HG02885 (cell line): Measurements from ENCODE around the gene CDK15.
"Not testable (repeated sequence)": the region's sequence is repeated elsewhere in the genome, so short reads cannot be mapped to it uniquely, and the experiment has no call there.

ENCODE experiments used
- ATAC-seq: cut with Tn5 transposase; IDR thresholded peaks from one replicate; pipeline ENCODE4 v1.9.1; 2021; ENCODE audit warnings: mild to moderate bottlenecking; ENCODE audit not compliant: unreplicated experiment, poor library complexity

The CDK15 gene

DNA sequence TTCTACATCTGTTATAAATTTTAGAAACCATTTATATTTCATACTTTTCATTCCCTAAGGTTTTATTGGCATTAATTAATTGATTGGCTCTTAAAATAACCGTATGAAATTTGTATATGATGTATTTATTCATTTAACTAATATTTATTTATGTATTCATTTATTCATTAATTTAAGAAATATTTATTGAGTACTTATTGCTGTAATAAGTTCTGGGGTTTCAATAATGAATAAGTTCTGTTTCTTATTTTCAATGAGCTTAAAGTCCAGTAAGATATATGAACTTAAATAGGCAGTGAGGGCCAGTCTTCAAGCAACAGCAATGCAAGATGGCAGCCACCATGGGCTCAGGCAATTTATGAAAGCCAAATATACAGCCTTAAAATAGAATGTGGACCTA lies 17.9 kb downstream of the CDK15 start:
- no peak for ATAC-seq

DNA sequence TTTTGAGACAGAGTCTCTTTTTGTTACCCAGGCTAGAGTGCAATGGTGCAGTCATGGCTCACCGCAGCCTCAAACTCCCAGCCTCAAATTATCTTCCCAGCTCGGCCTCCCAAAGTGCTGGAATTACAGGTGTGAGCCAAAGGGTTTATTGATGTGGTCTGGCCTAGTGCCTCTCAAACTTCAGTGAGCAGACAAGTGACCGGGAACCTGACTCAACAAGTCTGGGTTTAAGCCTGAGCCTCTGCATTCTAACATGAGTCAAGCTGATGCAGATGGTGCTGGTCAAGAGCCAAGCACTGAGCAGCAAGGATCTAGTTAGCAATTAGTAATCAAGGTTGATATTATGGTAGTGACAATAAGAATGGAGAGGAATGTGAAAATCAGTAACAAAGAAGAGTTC lies 21.3 kb downstream of the CDK15 start:
- ATAC-seq, result no peak

GRCh38 chr2:201828220-201828619 lies 21.9 kb downstream of the CDK15 start:
- no peak for ATAC-seq

DNA sequence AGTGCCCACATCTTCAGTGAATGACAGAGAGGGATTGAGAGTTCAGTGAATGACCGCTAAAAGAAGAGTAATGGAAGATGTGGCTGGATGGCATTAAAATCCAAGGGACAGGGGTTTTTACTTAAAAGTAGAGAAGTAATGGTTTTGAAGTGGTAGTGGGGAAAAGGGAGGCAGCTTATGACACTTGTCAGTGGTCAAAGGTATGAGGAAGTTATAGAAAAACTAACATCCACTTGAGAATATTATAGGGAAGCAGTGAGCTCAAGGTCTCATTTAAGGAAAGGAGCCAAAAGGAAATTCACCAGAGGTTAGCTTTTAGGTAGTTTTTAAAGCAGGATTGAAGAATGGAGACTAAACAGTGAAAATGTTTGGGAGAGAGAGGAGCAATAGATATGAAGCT lies 24.3 kb downstream of the CDK15 start:
- ATAC-seq, result no peak

- ATAC-seq, result no peak
Observed at GRCh38 chr2:201831469-201831868, 25.1 kb downstream of the CDK15 start.

- ATAC-seq, result no peak
Observed at GRCh38 chr2:201833781-201834180, 27.4 kb downstream of the CDK15 start.

GRCh38 chr2:201835066-201835465 lies 28.7 kb downstream of the CDK15 start:
- ATAC-seq, result no peak

DNA sequence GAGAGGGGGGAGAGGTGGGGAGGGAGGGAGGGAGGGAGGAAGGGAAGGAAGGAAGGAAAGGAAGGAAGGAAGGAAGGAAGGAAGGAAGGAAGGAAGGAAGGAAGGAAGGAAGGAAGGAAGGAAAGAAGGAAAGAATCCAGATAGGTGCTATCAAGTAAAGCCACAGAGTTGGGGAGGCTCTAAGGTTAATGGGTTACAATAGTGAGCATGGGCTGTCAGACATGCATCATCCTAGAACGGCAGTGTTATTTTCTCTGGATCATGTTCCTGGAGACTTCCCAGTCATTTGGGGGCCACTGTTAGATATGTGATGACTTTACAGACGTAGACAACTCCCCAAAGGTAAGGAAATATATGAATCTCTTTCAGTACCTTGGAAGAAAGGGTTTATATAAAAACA lies 31.1 kb downstream of the CDK15 start:
- no peak for ATAC-seq

DNA sequence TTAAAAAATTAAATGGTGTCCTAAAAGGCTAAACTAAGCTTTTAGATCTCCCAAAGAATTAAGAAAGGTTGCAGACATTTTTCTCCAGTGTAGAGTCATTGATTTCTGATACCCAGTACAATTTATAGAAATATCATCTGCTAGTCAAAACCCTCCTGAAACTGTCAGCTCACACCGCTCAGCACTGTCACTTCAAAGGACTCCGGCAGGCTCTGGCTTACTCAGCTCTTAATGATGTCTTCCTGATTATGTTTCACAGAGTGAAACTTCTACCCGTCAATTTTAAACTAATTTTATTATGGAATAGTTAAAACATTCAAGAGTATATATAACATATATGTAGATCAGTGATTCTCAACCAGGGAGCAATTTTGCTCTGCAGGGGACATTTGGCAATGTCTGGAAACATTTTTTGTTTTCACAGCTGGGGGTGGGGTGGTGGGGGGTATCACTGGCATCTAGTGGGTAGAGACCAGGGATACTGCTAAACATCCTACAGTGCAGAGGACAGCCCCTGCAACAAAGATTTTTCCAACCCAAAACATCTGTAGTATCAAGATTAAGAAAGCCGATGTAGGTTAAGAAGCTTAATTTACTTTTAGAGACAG lies 31.6 kb downstream of the CDK15 start:
- ATAC-seq, result no peak

- no peak for ATAC-seq
Observed at GRCh38 chr2:201839727-201840126, 33.4 kb downstream of the CDK15 start.

GRCh38 chr2:201840726-201841125 lies 34.4 kb downstream of the CDK15 start:
- ATAC-seq, result no peak

GRCh38 chr2:201842131-201842860 lies 36.0 kb downstream of the CDK15 start:
- no peak for ATAC-seq

DNA sequence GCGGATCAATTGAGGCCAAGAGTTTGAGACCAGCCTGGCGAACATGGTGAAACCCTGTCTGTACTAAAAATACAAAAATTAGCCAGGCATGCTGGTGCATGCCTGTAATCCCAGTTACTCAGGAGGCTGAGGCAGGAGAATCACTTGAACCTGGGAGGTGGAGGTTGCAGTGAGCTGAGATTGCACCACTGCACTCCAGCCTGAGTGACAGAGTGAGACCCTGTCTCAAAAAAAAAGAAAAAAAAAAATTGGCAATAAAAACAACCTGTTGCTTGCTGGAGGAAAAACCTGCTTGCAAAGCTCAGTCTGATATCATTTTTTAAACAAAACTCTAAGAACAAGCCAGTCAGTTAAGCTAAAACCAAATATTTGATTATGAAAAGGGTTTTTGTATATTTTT lies 38.6 kb downstream of the CDK15 start:
- ATAC-seq, result not testable (repeated sequence)

DNA sequence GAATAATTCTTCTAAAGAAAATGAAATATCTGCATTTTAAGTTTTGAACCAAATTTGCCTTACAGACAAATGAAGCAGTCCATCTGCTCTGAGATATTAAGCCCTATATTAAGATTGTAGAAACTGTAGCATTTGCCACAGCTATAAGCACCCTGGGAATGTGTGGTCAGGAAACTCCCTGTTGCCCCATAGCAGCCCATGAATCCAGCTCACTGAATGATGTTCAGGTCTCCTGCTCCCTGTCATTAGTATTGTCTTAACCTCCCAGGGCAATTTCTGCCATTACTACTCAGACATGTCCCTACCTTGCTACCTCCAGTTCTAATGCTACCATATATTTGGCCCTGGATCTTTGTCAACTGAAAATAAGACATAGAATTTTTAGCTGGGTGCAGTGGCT lies 41.1 kb downstream of the CDK15 start:
- no peak for ATAC-seq

DNA sequence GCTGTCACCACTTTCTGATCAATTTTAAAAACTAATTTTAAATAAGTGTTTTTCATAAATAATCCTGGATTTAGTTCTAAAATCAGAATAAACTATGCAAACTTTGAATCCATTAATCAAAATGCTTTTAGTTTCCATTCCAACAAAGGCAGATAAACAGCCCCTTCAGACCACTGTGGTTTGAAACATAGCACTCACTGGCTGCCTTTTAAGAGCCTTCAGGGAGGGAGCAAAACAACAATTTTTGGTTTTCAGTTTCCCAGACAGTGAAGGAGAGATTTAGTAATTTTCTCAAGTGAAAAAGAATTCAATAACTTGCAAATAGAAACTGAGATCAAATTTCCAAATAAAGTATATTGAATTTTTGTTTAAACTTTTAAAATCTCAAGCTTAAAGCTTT lies 46.1 kb downstream of the CDK15 start:
- ATAC-seq, result no peak

- ATAC-seq, result no peak
Observed at GRCh38 chr2:201852878-201853415, 46.6 kb downstream of the CDK15 start.

- ATAC-seq, result no peak
Observed at GRCh38 chr2:201854221-201854801, 48.0 kb downstream of the CDK15 start.

- no peak for ATAC-seq
Observed at GRCh38 chr2:201854841-201855240, 48.5 kb downstream of the CDK15 start.

DNA sequence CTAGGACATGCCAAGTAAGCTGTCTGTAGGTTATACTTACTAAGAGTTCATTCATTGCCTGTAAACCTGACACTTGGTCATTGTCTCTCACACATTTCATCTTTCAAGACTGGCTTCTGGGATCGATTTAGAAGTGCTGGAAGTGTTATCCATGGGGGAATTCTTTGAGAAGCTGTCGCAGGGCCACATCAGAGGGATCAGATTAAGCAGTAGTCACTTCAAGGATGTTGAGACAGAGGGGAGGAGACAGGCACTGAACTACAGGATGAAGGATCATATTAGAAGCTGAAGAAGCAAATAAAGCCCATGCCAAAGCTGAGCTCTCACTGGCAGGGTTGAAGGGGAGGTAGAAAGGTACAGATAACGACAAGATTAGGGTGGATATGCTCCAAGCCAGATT lies 49.0 kb downstream of the CDK15 start:
- no peak for ATAC-seq

- no peak for ATAC-seq
Observed at GRCh38 chr2:201857326-201857725, 51.0 kb downstream of the CDK15 start.

GRCh38 chr2:201858281-201859184 lies 52.2 kb downstream of the CDK15 start:
- no peak for ATAC-seq
